IMR-90 (cell line): ENCODE data around the gene ZSCAN18. TPM values are rescaled to one million over a fixed set of nuclear protein-coding genes. Genes with fewer than 3 reads are reported as not detected.

Source experiments
- ATAC-seq: fragments of 200-7000 bp; cut with Tn5 transposase; 2 replicates; pipeline ENCODE4 v1.9.1; 2020; ENCODE audit warnings: low read depth, mild to moderate bottlenecking, moderate library complexity
- BruUV-seq: library from RNA; stranded (reverse); fragments of 400-500 nt; replicated peaks from 2 replicates; lab custom pipeline; 2021; lab: Mats Ljungman, UMichigan
- CTCF ChIA-PET: fragments of 300-600 bp; formaldehyde crosslinking; extraction: SDS; loops from one replicate; lab custom pipeline; 2021; ENCODE audit warnings: antibody characterized with exemption; lab: Yijun Ruan, JAX
- POLR2A ChIA-PET: fragments of 300-600 bp; sonication (Branson Sonifier 250); formaldehyde crosslinking; loops from one replicate; lab custom pipeline; 2022; ENCODE audit warnings: antibody characterized with exemption; ENCODE audit not compliant: unreplicated experiment; lab: Charles Lee
- DNase-seq: peaks from one replicate; pipeline ENCODE4 v3.0.0; 2013
- H2AFZ ChIP-seq: replicated peaks from 2 replicates; pipeline ENCODE3; 2013; ENCODE audit warnings: low read length, mild to moderate bottlenecking; ENCODE audit not compliant: poor library complexity
- H2AK5ac ChIP-seq: 2 replicates; pipeline ENCODE4 v1.6.1; 2013; ENCODE audit warnings: low read depth, low read length, inconsistent platforms
- H2AK9ac ChIP-seq: replicated peaks from 2 replicates; pipeline ENCODE3; 2013; ENCODE audit warnings: mild to moderate bottlenecking, low read depth, low read length, moderate library complexity; ENCODE audit not compliant: poor library complexity
- H2BK120ac ChIP-seq: 2 replicates; pipeline ENCODE4 v1.6.1; 2013; ENCODE audit warnings: low read depth, low read length, inconsistent platforms
- H2BK15ac ChIP-seq: 3 replicates; pipeline ENCODE4 v1.6.1; 2013; ENCODE audit warnings: low read depth, low read length, inconsistent platforms
- H2BK20ac ChIP-seq: 2 replicates; pipeline ENCODE4 v1.6.1; 2013; ENCODE audit warnings: low read depth, mild to moderate bottlenecking, inconsistent platforms, low read length, moderate library complexity
- H2BK5ac ChIP-seq: 2 replicates; pipeline ENCODE4 v1.6.1; 2013; ENCODE audit warnings: mild to moderate bottlenecking, low read depth, low read length, inconsistent platforms; ENCODE audit not compliant: poor library complexity, severe bottlenecking
- H3K14ac ChIP-seq: replicated peaks from 2 replicates; pipeline ENCODE4 v1.6.1; 2013; ENCODE audit warnings: low read depth, low read length, inconsistent platforms
- H3K18ac ChIP-seq: 2 replicates; pipeline ENCODE4 v1.6.1; 2013; ENCODE audit warnings: low read depth, low read length, control low read depth
- H3K23ac ChIP-seq: 2 replicates; pipeline ENCODE4 v1.6.1; 2013; ENCODE audit warnings: low read depth, low read length, inconsistent platforms
- H3K27ac ChIP-seq: 2 replicates; pipeline ENCODE4 v1.5.1; 2013; ENCODE audit warnings: mild to moderate bottlenecking, control low read depth, low read length; ENCODE audit not compliant: insufficient read depth
- H3K27me3 ChIP-seq: 2 replicates; pipeline ENCODE4 v1.6.1; 2013; ENCODE audit warnings: low read length; ENCODE audit not compliant: control insufficient read depth, insufficient read depth
- H3K36me3 ChIP-seq: 2 replicates; pipeline ENCODE4 v1.6.1; 2013; ENCODE audit warnings: low read length, mixed read lengths; ENCODE audit not compliant: control insufficient read depth, insufficient read depth
- H3K4ac ChIP-seq: 2 replicates; pipeline ENCODE4 v1.6.1; 2013; ENCODE audit warnings: low read depth, low read length, inconsistent platforms
- H3K4me1 ChIP-seq: 2 replicates; pipeline ENCODE4 v1.6.1; 2013; ENCODE audit warnings: low read length, mixed read lengths; ENCODE audit not compliant: control insufficient read depth, insufficient read depth
- H3K4me2 ChIP-seq: 2 replicates; pipeline ENCODE4 v1.6.1; 2013; ENCODE audit warnings: low read depth, mild to moderate bottlenecking, control low read depth, low read length, moderate library complexity
- H3K4me3 ChIP-seq: 2 replicates; pipeline ENCODE4 v1.5.1; 2013; ENCODE audit warnings: low read depth, mild to moderate bottlenecking, control low read depth, low read length, moderate library complexity; ENCODE audit not compliant: insufficient read depth
- H3K56ac ChIP-seq: 2 replicates; pipeline ENCODE4 v1.6.1; 2013; ENCODE audit warnings: low read length, inconsistent platforms; ENCODE audit not compliant: insufficient read depth; ENCODE audit errors: extremely low read depth
- H3K79me1 ChIP-seq, 2 experiments: 2 replicates each; pipeline ENCODE4 v1.6.1; 2013; ENCODE audit warnings: low read length in 2 of 2, inconsistent platforms in 1 of 2, low read depth in 1 of 2
- H3K9ac ChIP-seq: 2 replicates; pipeline ENCODE4 v1.6.1; 2013; ENCODE audit warnings: low read depth, low read length, control low read depth
- H3K9me1 ChIP-seq: 2 replicates; pipeline ENCODE4 v1.6.1; 2013; ENCODE audit warnings: low read length, inconsistent platforms; ENCODE audit not compliant: insufficient read depth
- H3K9me3 ChIP-seq: 2 replicates; pipeline ENCODE4 v1.6.1; 2013; ENCODE audit warnings: low read length; ENCODE audit not compliant: control insufficient read depth, insufficient read depth
- H4K20me1 ChIP-seq: 2 replicates; pipeline ENCODE4 v1.6.1; 2013; ENCODE audit warnings: low read length, inconsistent platforms; ENCODE audit not compliant: insufficient read depth
- H4K5ac ChIP-seq: 2 replicates; pipeline ENCODE4 v1.6.1; 2013; ENCODE audit warnings: mild to moderate bottlenecking, low read depth, low read length, control low read depth
- H4K8ac ChIP-seq, 2 experiments: 2 replicates each; pipeline ENCODE4 v1.6.1; 2013; ENCODE audit warnings: low read depth in 2 of 2, low read length in 2 of 2, control low read depth in 1 of 2, inconsistent platforms in 1 of 2
- H4K91ac ChIP-seq: 2 replicates; pipeline ENCODE4 v1.6.1; 2013; ENCODE audit warnings: low read depth, low read length, inconsistent platforms; ENCODE audit not compliant: insufficient read depth
- BHLHE40 ChIP-seq: fragments of 150-350 bp; IDR thresholded peaks from 2 replicates; pipeline ENCODE4 v1.6.1; 2016; ENCODE audit warnings: mild to moderate bottlenecking, low read depth, low read length
- CEBPB ChIP-seq: IDR thresholded peaks from 2 replicates; pipeline ENCODE4 v1.6.1; 2012; ENCODE audit warnings: low read depth, low read length, improper control_type of control experiment
- CHD1 ChIP-seq: IDR thresholded peaks from 2 replicates; pipeline ENCODE4 v1.6.1; 2012; ENCODE audit warnings: low read depth, low read length, improper control_type of control experiment
- MAFK ChIP-seq: IDR thresholded peaks from 2 replicates; pipeline ENCODE4 v1.6.1; 2012; ENCODE audit warnings: low read depth, low read length, improper control_type of control experiment
- MXI1 ChIP-seq: IDR thresholded peaks from 2 replicates; pipeline ENCODE4 v1.6.1; 2012; ENCODE audit warnings: low read depth, mild to moderate bottlenecking, low read length, moderate library complexity, borderline replicate concordance
- NFE2L2 ChIP-seq: fragments of 150-350 bp; IDR thresholded peaks from 2 replicates; pipeline ENCODE4 v1.6.1; 2016; ENCODE audit warnings: low read depth, mild to moderate bottlenecking, low read length
- RCOR1 ChIP-seq: IDR thresholded peaks from 2 replicates; pipeline ENCODE4 v1.6.1; 2012; ENCODE audit warnings: mild to moderate bottlenecking, low read length, improper control_type of control experiment; ENCODE audit not compliant: insufficient replicate concordance
- WGBS, 2 experiments: methylation state at CpG; one replicate each; pipeline versions ENCODE4 v1.1.5 to v1.1.7; 2013; ENCODE audit warnings: missing lambda C conversion rate in 2 of 2; ENCODE audit not compliant: insufficient read length in 1 of 2; ENCODE audit errors: extremely low coverage in 2 of 2; 5-methylcytosine and 5-hydroxymethylcytosine counted together
- dilution Hi-C: fragments of 300-500 bp; cut with HindIII; formaldehyde crosslinking; loops from one replicate; pipeline ENCODE4 v1.14.3; 2018; ENCODE audit warnings: low sequenced_read_pairs; ENCODE audit not compliant: unreplicated experiment
- in situ Hi-C: fragments of 300-500 bp; cut with MboI; formaldehyde crosslinking; loops from 3 replicates; pipeline ENCODE4 v1.14.3; 2019; ENCODE audit warnings: low sequenced_read_pairs, inconsistent platforms, mixed read lengths
- intact Hi-C: fragments of 100-400 bp; cut with micrococcal nuclease; formaldehyde crosslinking; loops from 2 replicates; pipeline ENCODE4 v1.10.0; 2022
- polyA plus RNA-seq, 3 experiments: library from polyadenylated mRNA; depleted of rRNA; stranded (reverse); fragments of >200 nt; gene quantifications; 2 replicates each; pipeline ENCODE4 v1.2.3, GENCODE V29; 2012; ENCODE audit warnings: low replicate concordance in 1 of 3
- total RNA-seq: library from RNA; depleted of rRNA; stranded (reverse); fragments of >200 nt; gene quantifications from 2 replicates; pipeline ENCODE4 v1.2.3, GENCODE V29; 2012
- TF ChIP-seq, protein P1 (sequence below): conservative IDR thresholded peaks from 2 replicates; pipeline ENCODE4 v1.5.1; 2012; ENCODE audit warnings: mild to moderate bottlenecking, low read depth, low read length, improper control_type of control experiment
- TF ChIP-seq, protein P2 (sequence below): fragments of 150-350 bp; IDR thresholded peaks from 2 replicates; pipeline ENCODE4 v1.6.1; 2017; ENCODE audit warnings: mild to moderate bottlenecking, antibody characterized with exemption, low read length, low read depth

Gene ZSCAN18
- total and polyA plus RNA-seq, 2 of the 4 experiments (the other 2 are of a cell fraction): 3.0 to 8.2 TPM

DNA sequence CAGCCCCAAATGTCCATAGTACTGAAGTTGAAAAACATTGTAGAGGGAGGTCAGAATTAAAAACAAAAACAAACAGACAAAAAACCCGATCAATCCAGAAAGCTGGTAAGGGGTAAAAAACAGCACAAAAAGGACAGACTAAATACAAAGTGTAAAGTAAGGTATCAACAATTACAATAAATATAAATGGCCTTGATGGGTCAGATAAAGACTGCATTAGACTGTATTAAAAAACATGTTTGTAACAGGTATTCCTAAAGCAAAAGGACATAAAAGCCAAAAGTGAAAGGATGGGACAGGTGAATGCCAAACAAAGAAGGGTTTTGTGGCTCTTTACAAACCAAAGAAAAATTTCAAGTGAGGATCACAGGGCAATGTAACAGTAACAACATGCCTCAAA lies 36.2 kb upstream of the ZSCAN18 start:
- Histone ChIP-seq H2BK5ac (no peak overlapping the region), H3K36me3 (peaks cover 62% of the 10 kb centered on the region), H3K9ac (no peak overlapping the region), H4K8ac (no peak overlapping the region), H3K79me1 (peaks cover under 1 to 6% of the 10 kb centered on the region in 2 experiments; a peak in 2 of 4 replicates), H3K4me3 (no peak overlapping the region), H3K27me3 (no peaks in the 10 kb centered on the region), H4K20me1 (no peaks in the 10 kb centered on the region), H3K9me3 (peaks cover 89% of the 10 kb centered on the region), H3K56ac (no peak overlapping the region), H2BK15ac (no peak overlapping the region), H3K18ac (no peak overlapping the region), H2AK5ac (no peak overlapping the region), H3K9me1 (no peaks in the 10 kb centered on the region), H2BK20ac (no peak overlapping the region), H3K14ac (no peak overlapping the region), H4K91ac (no peak overlapping the region), H3K23ac (no peak overlapping the region), H2AFZ (no peak overlapping the region), H3K27ac (no peak overlapping the region), H4K5ac (no peak overlapping the region), H3K4me2 (no peak overlapping the region), H3K4ac (no peak overlapping the region), H2AK9ac (no peak overlapping the region), H3K4me1 (no peaks in the 10 kb centered on the region), H2BK120ac (no peak overlapping the region)
- WGBS, 2 experiments: no CpG with 5 or more reads among the region's 1 CpG
- BruUV-seq: no TSS peak
- ChIA-PET CTCF (no interaction called here), POLR2A (no interaction called here)
- dilution Hi-C loops: no loop called here
- intact Hi-C loops: no loop called here
- TF ChIP-seq, protein P1, sequence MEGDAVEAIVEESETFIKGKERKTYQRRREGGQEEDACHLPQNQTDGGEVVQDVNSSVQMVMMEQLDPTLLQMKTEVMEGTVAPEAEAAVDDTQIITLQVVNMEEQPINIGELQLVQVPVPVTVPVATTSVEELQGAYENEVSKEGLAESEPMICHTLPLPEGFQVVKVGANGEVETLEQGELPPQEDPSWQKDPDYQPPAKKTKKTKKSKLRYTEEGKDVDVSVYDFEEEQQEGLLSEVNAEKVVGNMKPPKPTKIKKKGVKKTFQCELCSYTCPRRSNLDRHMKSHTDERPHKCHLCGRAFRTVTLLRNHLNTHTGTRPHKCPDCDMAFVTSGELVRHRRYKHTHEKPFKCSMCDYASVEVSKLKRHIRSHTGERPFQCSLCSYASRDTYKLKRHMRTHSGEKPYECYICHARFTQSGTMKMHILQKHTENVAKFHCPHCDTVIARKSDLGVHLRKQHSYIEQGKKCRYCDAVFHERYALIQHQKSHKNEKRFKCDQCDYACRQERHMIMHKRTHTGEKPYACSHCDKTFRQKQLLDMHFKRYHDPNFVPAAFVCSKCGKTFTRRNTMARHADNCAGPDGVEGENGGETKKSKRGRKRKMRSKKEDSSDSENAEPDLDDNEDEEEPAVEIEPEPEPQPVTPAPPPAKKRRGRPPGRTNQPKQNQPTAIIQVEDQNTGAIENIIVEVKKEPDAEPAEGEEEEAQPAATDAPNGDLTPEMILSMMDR: no peak
- TF ChIP-seq MAFK: no peak
- no peak for TF ChIP-seq NFE2L2
- TF ChIP-seq BHLHE40: no peak
- TF ChIP-seq, protein P2, sequence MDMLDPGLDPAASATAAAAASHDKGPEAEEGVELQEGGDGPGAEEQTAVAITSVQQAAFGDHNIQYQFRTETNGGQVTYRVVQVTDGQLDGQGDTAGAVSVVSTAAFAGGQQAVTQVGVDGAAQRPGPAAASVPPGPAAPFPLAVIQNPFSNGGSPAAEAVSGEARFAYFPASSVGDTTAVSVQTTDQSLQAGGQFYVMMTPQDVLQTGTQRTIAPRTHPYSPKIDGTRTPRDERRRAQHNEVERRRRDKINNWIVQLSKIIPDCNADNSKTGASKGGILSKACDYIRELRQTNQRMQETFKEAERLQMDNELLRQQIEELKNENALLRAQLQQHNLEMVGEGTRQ: no peak
- TF ChIP-seq CHD1: no peak
- TF ChIP-seq MXI1: no peak
- no peak for TF ChIP-seq CEBPB
- no peak for TF ChIP-seq RCOR1
- no peak for DNase-seq
- in situ Hi-C loops: no loop called here
- no peak for ATAC-seq
